ENCODE data around the gene PAPOLA. TPM values are rescaled to one million over a fixed set of nuclear protein-coding genes. Genes with fewer than 3 reads are reported as not detected.

The PAPOLA gene
- total RNA-seq, 4 donors from 2014 or later = 175 to 206 (median 183) TPM

- Histone ChIP-seq H3K27ac (no peak overlapping the region), H3K4me3 (no peak overlapping the region), H3K27me3 (no peaks in the 10 kb centered on the region), H3K9me3 (no peaks in the 10 kb centered on the region), H3K36me3 (no peaks in the 10 kb centered on the region), H3K4me1 (no peaks in the 10 kb centered on the region)
- no peak for DNase-seq
- TF ChIP-seq POLR2A (IDR thresholded peaks at IDR 0.05) = no peak
- TF ChIP-seq, protein P1, sequence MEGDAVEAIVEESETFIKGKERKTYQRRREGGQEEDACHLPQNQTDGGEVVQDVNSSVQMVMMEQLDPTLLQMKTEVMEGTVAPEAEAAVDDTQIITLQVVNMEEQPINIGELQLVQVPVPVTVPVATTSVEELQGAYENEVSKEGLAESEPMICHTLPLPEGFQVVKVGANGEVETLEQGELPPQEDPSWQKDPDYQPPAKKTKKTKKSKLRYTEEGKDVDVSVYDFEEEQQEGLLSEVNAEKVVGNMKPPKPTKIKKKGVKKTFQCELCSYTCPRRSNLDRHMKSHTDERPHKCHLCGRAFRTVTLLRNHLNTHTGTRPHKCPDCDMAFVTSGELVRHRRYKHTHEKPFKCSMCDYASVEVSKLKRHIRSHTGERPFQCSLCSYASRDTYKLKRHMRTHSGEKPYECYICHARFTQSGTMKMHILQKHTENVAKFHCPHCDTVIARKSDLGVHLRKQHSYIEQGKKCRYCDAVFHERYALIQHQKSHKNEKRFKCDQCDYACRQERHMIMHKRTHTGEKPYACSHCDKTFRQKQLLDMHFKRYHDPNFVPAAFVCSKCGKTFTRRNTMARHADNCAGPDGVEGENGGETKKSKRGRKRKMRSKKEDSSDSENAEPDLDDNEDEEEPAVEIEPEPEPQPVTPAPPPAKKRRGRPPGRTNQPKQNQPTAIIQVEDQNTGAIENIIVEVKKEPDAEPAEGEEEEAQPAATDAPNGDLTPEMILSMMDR (IDR thresholded peaks at IDR 0.05) = no peak
Measured at GRCh38 chr14:96481731-96482314, 20.4 kb upstream of the PAPOLA start.

DNA sequence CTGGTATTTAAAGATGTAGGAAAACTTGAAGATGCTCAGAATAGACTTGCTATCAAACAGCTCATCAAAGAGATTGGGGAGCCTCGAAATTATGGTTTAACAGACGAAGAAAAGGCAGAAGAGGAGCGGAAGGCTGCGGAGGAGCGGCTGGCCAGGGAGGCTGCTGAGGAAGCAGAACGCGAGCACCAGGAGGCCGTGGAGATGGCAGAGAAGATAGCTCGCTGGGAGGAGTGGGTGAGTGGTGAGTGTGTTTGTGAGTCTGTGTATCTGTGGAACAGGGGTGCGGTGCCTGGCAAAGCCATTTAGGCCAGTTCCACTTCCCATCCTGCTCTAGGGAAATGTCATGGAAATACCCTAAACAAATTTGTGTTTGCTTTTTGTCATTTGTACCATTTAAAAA, 19.2 kb upstream of the PAPOLA start:
- TF ChIP-seq, protein P1 (IDR thresholded peaks at IDR 0.05) = no peak
- no peak for TF ChIP-seq POLR2A (IDR thresholded peaks at IDR 0.05)
- Histone ChIP-seq H3K4me1 (no peaks in the 10 kb centered on the region), H3K27ac (no peak overlapping the region), H3K27me3 (no peaks in the 10 kb centered on the region), H3K9me3 (no peaks in the 10 kb centered on the region), H3K36me3 (no peaks in the 10 kb centered on the region), H3K4me3 (no peak overlapping the region)
- no peak for DNase-seq

DNA sequence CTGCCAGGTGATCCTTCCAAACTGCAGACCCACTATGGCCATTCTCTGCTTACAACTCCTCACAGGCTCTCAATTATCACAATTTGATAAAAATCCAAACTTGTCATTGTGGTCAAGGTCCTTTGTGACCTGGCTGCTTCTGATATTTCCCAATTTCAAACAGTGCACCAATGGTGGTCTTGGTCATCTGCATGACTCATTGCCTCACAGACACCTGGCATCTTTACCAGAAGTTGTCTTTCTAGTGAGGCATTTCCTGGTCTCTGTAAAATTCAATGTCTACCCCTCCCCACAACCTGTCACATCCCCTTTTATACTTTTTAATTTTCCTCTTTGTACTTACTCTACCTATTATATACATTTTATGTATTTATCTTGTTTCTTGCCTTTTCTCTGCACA, 17.8 kb upstream of the PAPOLA start:
- no peak overlapping the region for H3K4me3 ChIP-seq
- no peak for DNase-seq
- H3K9me3 ChIP-seq = no peaks in the 10 kb centered on the region
- TF ChIP-seq POLR2A (IDR thresholded peaks at IDR 0.05) = no peak
- TF ChIP-seq, protein P1 (IDR thresholded peaks at IDR 0.05) = no peak
- H3K27ac ChIP-seq = no peak overlapping the region
- H3K27me3 ChIP-seq = no peaks in the 10 kb centered on the region
- no peaks in the 10 kb centered on the region for H3K4me1 ChIP-seq
- H3K36me3 ChIP-seq = no peaks in the 10 kb centered on the region

DNA sequence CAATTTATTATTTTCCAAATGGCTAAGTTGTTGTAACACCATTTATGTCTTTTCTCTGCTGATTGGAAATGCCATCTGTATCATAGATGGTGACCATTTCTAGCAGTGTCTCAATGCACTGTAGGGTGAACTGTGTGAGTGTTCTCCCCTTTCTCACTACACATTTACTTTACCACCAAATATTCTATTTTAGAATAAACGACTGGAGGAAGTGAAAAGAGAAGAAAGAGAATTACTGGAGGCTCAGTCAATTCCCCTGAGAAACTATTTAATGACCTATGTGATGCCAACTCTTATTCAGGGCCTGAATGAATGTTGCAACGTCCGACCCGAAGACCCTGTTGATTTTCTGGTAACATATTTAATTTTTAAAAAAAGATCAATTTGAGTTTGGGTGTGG, 15.5 kb upstream of the PAPOLA start:
- Histone ChIP-seq H3K9me3 (no peaks in the 10 kb centered on the region), H3K4me3 (no peak overlapping the region), H3K36me3 (no peaks in the 10 kb centered on the region), H3K27me3 (no peaks in the 10 kb centered on the region), H3K27ac (no peak overlapping the region), H3K4me1 (no peaks in the 10 kb centered on the region)
- TF ChIP-seq, protein P1 (IDR thresholded peaks at IDR 0.05) = no peak
- TF ChIP-seq POLR2A (IDR thresholded peaks at IDR 0.05) = no peak
- no peak for DNase-seq

DNA sequence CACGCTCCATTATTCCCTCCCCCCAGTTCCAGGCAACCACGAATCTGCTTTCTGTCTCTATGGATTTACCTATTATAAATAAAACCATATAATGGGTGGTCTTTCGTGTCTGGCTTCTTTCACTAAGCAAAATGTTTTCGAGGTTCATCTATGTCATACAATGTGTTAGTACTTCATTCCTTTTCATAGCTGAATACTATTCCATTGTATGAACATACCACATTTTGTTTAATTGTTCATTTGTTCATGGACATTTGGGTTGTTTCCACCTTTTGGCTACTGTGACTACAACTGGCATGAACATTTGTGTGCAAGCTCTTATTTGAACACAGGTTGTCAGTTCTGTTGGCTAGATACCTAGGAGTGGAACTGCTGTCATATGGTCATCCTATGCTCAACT, 12.9 kb upstream of the PAPOLA start:
- TF ChIP-seq, protein P1 (IDR thresholded peaks at IDR 0.05) = no peak
- no peak for TF ChIP-seq POLR2A (IDR thresholded peaks at IDR 0.05)

DNA sequence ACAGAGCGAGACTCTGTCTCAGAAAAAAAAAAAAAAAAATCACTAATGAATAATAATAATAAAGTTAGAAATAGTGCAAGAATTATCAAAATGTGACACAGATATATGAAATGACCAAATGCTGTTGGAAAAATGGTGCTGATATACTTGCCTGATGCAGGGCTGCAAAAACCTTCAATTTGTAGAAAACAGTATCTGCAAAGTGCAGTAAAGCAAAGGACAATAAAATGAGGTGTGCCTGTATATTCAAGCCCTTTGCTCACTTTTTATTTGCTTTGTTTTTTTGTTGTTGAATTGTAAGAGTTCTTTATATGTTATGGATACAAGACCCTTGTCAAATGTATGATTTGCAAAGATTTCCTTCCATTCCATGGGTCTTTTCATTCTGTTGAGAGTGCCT, 9.0 kb upstream of the PAPOLA start:
- no peaks in the 10 kb centered on the region for H3K36me3 ChIP-seq
- H3K4me1 ChIP-seq = peaks cover 0 to 4% (median 0%) of the 10 kb centered on the region in 4 donors
- no peak for TF ChIP-seq POLR2A (IDR thresholded peaks at IDR 0.05)
- no peak overlapping the region for H3K27ac ChIP-seq
- H3K9me3 ChIP-seq = no peaks in the 10 kb centered on the region
- DNase-seq = no peak
- H3K4me3 ChIP-seq = no peak overlapping the region
- no peaks in the 10 kb centered on the region for H3K27me3 ChIP-seq

More for the DNA sequence above, 12.9 kb upstream of the PAPOLA start:
- Histone ChIP-seq H3K27ac (no peak overlapping the region), H3K36me3 (no peaks in the 10 kb centered on the region), H3K4me3 (no peak overlapping the region), H3K4me1 (peaks cover 0 to 4% (median 0%) of the 10 kb centered on the region in 4 donors), H3K9me3 (no peaks in the 10 kb centered on the region), H3K27me3 (no peaks in the 10 kb centered on the region)
- no peak for DNase-seq

Measured in Peyer's patch (tissue), 4 donors.